PC-9 (cell line): ENCODE data around the gene C12orf54.

Source experiments
- EZH2 ChIP-seq: fragments of 200-600 bp; sonication (generic); IDR thresholded peaks from 2 replicates; pipeline ENCODE4 v1.8.0; 2017; ENCODE audit warnings: antibody characterized with exemption, low read depth
- TF ChIP-seq, protein P1 (sequence below): fragments of 200-600 bp; sonication (generic); conservative IDR thresholded peaks from 2 replicates; pipeline ENCODE4 v1.6.1; 2017; ENCODE audit warnings: mixed run types, antibody characterized with exemption, mild to moderate bottlenecking, moderate library complexity

DNA sequence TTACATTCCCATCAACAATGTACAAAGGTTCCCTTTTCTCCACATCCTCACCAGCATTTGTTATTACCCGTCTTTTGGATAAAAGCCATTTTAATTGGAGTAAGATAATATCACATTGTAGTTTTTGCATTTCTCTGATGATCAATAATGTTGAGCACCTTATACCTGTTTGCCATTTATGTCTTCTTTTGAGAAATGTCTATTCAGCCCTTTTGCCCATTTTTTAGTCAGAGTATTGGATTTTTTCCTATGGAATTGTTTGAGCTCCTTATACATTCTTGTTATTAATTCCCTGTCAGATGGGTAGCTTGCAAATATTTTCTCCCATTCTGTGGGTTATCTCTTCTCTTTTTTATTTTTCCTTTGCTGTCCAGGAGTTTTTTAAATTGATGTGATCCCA, 32.4 kb downstream of the C12orf54 start:
- TF ChIP-seq, protein P1, sequence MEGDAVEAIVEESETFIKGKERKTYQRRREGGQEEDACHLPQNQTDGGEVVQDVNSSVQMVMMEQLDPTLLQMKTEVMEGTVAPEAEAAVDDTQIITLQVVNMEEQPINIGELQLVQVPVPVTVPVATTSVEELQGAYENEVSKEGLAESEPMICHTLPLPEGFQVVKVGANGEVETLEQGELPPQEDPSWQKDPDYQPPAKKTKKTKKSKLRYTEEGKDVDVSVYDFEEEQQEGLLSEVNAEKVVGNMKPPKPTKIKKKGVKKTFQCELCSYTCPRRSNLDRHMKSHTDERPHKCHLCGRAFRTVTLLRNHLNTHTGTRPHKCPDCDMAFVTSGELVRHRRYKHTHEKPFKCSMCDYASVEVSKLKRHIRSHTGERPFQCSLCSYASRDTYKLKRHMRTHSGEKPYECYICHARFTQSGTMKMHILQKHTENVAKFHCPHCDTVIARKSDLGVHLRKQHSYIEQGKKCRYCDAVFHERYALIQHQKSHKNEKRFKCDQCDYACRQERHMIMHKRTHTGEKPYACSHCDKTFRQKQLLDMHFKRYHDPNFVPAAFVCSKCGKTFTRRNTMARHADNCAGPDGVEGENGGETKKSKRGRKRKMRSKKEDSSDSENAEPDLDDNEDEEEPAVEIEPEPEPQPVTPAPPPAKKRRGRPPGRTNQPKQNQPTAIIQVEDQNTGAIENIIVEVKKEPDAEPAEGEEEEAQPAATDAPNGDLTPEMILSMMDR: no peak
- TF ChIP-seq EZH2: no peak
